A549 (cell line): ENCODE data around the gene PLD4.

Experiments
- EP300 ChIP-seq, 2 experiments: fragments of >200 bp; sonication (Bioruptor Twin); formaldehyde crosslinking; IDR thresholded peaks; 2 replicates in 1 of 2; 3 replicates in 1 of 2; pipeline ENCODE4 v1.6.1; 2016 to 2017
- RFX5 ChIP-seq: fragments of 450-650 bp; IDR thresholded peaks from 2 replicates; pipeline ENCODE4 v1.7.1; 2014; ENCODE audit warnings: antibody characterized with exemption, mild to moderate bottlenecking, moderate library complexity
- SREBF2 ChIP-seq: fragments of 450-650 bp; IDR thresholded peaks from 2 replicates; pipeline ENCODE4 v1.6.1; 2014; ENCODE audit warnings: mild to moderate bottlenecking, moderate library complexity
- TF ChIP-seq, protein P1 (sequence below): fragments of >200 bp; sonication (Bioruptor Twin); formaldehyde crosslinking; IDR thresholded peaks from 3 replicates; pipeline ENCODE4 v1.5.1; 2016

- TF ChIP-seq RFX5, result no peak
- TF ChIP-seq, protein P1, sequence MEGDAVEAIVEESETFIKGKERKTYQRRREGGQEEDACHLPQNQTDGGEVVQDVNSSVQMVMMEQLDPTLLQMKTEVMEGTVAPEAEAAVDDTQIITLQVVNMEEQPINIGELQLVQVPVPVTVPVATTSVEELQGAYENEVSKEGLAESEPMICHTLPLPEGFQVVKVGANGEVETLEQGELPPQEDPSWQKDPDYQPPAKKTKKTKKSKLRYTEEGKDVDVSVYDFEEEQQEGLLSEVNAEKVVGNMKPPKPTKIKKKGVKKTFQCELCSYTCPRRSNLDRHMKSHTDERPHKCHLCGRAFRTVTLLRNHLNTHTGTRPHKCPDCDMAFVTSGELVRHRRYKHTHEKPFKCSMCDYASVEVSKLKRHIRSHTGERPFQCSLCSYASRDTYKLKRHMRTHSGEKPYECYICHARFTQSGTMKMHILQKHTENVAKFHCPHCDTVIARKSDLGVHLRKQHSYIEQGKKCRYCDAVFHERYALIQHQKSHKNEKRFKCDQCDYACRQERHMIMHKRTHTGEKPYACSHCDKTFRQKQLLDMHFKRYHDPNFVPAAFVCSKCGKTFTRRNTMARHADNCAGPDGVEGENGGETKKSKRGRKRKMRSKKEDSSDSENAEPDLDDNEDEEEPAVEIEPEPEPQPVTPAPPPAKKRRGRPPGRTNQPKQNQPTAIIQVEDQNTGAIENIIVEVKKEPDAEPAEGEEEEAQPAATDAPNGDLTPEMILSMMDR, result no peak
- TF ChIP-seq SREBF2, result no peak
- no peak for TF ChIP-seq EP300 (IDR thresholded peaks at IDR 0.05)
Measured at GRCh38 chr14:104889375-104889757, 35.3 kb upstream of the PLD4 start.
